Measurements from ENCODE around the gene FUT9. TPM values are rescaled to one million over a fixed set of nuclear protein-coding genes. Genes with fewer than 3 reads are reported as not detected.

FUT9 gene
- total RNA-seq, 1 donor from 2014 or later, result not detected

- Histone ChIP-seq H3K27me3 (ENCODE audit: control insufficient read depth, insufficient read depth, low read length) (no peaks in the 10 kb centered on the region), H3K4me3 (ENCODE audit: low read depth, low read length) (no peak overlapping the region), H3K36me3 (ENCODE audit: control insufficient read depth, insufficient read depth, low read length) (no peaks in the 10 kb centered on the region)
- FAIRE-seq, result no peak
- no peak for DNase-seq (ENCODE audit: low read depth)
- TF ChIP-seq, protein P1, sequence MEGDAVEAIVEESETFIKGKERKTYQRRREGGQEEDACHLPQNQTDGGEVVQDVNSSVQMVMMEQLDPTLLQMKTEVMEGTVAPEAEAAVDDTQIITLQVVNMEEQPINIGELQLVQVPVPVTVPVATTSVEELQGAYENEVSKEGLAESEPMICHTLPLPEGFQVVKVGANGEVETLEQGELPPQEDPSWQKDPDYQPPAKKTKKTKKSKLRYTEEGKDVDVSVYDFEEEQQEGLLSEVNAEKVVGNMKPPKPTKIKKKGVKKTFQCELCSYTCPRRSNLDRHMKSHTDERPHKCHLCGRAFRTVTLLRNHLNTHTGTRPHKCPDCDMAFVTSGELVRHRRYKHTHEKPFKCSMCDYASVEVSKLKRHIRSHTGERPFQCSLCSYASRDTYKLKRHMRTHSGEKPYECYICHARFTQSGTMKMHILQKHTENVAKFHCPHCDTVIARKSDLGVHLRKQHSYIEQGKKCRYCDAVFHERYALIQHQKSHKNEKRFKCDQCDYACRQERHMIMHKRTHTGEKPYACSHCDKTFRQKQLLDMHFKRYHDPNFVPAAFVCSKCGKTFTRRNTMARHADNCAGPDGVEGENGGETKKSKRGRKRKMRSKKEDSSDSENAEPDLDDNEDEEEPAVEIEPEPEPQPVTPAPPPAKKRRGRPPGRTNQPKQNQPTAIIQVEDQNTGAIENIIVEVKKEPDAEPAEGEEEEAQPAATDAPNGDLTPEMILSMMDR (IDR thresholded peaks at IDR 0.05; ENCODE audit: insufficient read depth, low read length, severe bottlenecking), result no peak
These were observed 138.0 kb downstream of the FUT9 start for GRCh38 chr6:96153775-96154174.

- TF ChIP-seq, protein P1 (IDR thresholded peaks at IDR 0.05; ENCODE audit: insufficient read depth, low read length, severe bottlenecking), result no peak
- Histone ChIP-seq H3K4me3 (ENCODE audit: low read depth, low read length) (no peak overlapping the region), H3K27me3 (ENCODE audit: control insufficient read depth, insufficient read depth, low read length) (no peaks in the 10 kb centered on the region), H3K36me3 (ENCODE audit: control insufficient read depth, insufficient read depth, low read length) (no peaks in the 10 kb centered on the region)
- DNase-seq (ENCODE audit: low read depth), result no peak
- FAIRE-seq, result no peak
These were observed 140.7 kb downstream of the FUT9 start for GRCh38 chr6:96156425-96156824.

DNA sequence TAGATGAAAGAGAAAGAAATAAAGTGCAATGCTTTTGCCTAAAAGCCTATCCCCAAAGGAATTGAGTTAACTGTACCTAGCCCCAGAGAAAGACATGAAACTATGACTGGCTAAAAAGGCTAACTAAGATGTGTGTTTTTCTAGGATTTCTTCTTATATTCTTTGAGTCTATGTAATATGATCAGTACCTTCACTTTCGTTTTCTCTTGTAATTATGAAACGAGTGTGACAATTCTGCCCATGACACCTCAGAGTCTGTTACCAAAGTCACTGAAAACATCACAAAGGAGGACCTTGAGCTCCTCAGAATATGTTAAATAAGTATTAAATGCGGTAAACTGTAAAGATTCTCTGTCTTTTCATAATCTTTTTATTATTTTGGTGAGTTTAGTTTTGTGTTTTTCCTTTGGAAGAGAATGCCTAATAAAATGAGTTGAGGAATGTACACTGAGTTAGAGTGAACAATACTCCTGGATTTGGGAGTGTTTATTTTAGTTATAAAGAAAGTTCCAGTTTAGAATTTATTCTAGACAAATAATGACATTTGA is 141.3 kb downstream of the FUT9 start:
- DNase-seq (ENCODE audit: low read depth), result peak; percentile 1
- no peak for FAIRE-seq
- Histone ChIP-seq H3K27me3 (ENCODE audit: control insufficient read depth, insufficient read depth, low read length) (no peaks in the 10 kb centered on the region), H3K36me3 (ENCODE audit: control insufficient read depth, insufficient read depth, low read length) (no peaks in the 10 kb centered on the region), H3K4me3 (ENCODE audit: low read depth, low read length) (no peak overlapping the region)
- TF ChIP-seq, protein P1 (IDR thresholded peaks at IDR 0.05; ENCODE audit: insufficient read depth, low read length, severe bottlenecking), result no peak

GRCh38 chr6:96162711-96163120 is 146.9 kb downstream of the FUT9 start:
- TF ChIP-seq, protein P1 (IDR thresholded peaks at IDR 0.05; ENCODE audit: insufficient read depth, low read length, severe bottlenecking), result no peak
- FAIRE-seq, result no peak
- Histone ChIP-seq H3K36me3 (ENCODE audit: control insufficient read depth, insufficient read depth, low read length) (no peaks in the 10 kb centered on the region), H3K4me3 (ENCODE audit: low read depth, low read length) (no peak overlapping the region), H3K27me3 (ENCODE audit: control insufficient read depth, insufficient read depth, low read length) (no peaks in the 10 kb centered on the region)
- DNase-seq (ENCODE audit: low read depth), result no peak

- Histone ChIP-seq H3K27me3 (ENCODE audit: control insufficient read depth, insufficient read depth, low read length) (no peaks in the 10 kb centered on the region), H3K4me3 (ENCODE audit: low read depth, low read length) (no peak overlapping the region), H3K36me3 (ENCODE audit: control insufficient read depth, insufficient read depth, low read length) (no peaks in the 10 kb centered on the region)
- no peak for DNase-seq (ENCODE audit: low read depth)
- no peak for FAIRE-seq
- TF ChIP-seq, protein P1 (IDR thresholded peaks at IDR 0.05; ENCODE audit: insufficient read depth, low read length, severe bottlenecking), result no peak
These were observed 149.0 kb downstream of the FUT9 start for GRCh38 chr6:96164802-96165201.

- Histone ChIP-seq H3K27me3 (ENCODE audit: control insufficient read depth, insufficient read depth, low read length) (no peaks in the 10 kb centered on the region), H3K36me3 (ENCODE audit: control insufficient read depth, insufficient read depth, low read length) (no peaks in the 10 kb centered on the region), H3K4me3 (ENCODE audit: low read depth, low read length) (no peak overlapping the region)
- no peak for DNase-seq (ENCODE audit: low read depth)
- FAIRE-seq, result no peak
- TF ChIP-seq, protein P1 (IDR thresholded peaks at IDR 0.05; ENCODE audit: insufficient read depth, low read length, severe bottlenecking), result no peak
These were observed 155.3 kb downstream of the FUT9 start for GRCh38 chr6:96171112-96171511.
